ENCODE measurements around the gene FES. TPM values are rescaled to one million over a fixed set of nuclear protein-coding genes. Genes with fewer than 3 reads are reported as not detected.

FES gene
- total RNA-seq, 1 experiment from 2014 or later = 6.7 TPM

- no peak overlapping the region for H3K56ac ChIP-seq (ENCODE audit: insufficient read length, low read depth, low read length)
- H3K23me2 ChIP-seq (ENCODE audit: insufficient read length, low read depth, low read length, poor library complexity, severe bottlenecking) = no peaks in the 10 kb centered on the region
- no peak overlapping the region for H2BK12ac ChIP-seq (ENCODE audit: insufficient read length, low read depth, low read length)
- TF ChIP-seq CTCF (conservative IDR thresholded peaks at IDR 0.05) = no peak
- no peak overlapping the region for H3K9ac ChIP-seq (ENCODE audit: extremely low read depth, insufficient read length, low read length)
- Mint-ChIP-seq H3K27ac (peak overlapping the region in 1 of 3 experiments; percentile 94; a peak in 4 of 7 replicates), H3K27me3 (ENCODE audit: low read depth) (no peaks in the 10 kb centered on the region), H3K4me1 (peaks cover 3 to 8% of the 10 kb centered on the region in 2 experiments; a peak in 2 of 4 replicates), H3K36me3 (ENCODE audit: insufficient read depth in 1 of 3, low read depth in 3 of 3) (peaks cover 5 to 63% (median 18%) of the 10 kb centered on the region in 3 experiments; a peak in 6 of 7 replicates), H3K9me3 (no peaks in the 10 kb centered on the region), H3K4me3 (no peak overlapping the region)
- no peaks in the 10 kb centered on the region for H4K20me1 ChIP-seq (ENCODE audit: control insufficient read depth, insufficient read depth, insufficient read length)
- no peak overlapping the region for H2BK120ac ChIP-seq (ENCODE audit: low read depth, low read length, poor library complexity, severe bottlenecking)
- no peak overlapping the region for H2BK15ac ChIP-seq (ENCODE audit: low read depth, low read length)
- no peak for DNase-seq
- H3K9me3 ChIP-seq (ENCODE audit: control insufficient read depth, low read depth, low read length) = no peaks in the 10 kb centered on the region
- no peak overlapping the region for H3K23ac ChIP-seq (ENCODE audit: insufficient read length, low read depth, low read length)
- H3K4me1 ChIP-seq (ENCODE audit: insufficient read depth, low read length) = no peaks in the 10 kb centered on the region
- H2AK5ac ChIP-seq (ENCODE audit: insufficient read length, low read length) = no peak overlapping the region
- H4K5ac ChIP-seq (ENCODE audit: insufficient read length, low read depth, low read length) = no peak overlapping the region
- H3K4ac ChIP-seq (ENCODE audit: low read depth, low read length) = no peak overlapping the region
- H2BK5ac ChIP-seq (ENCODE audit: insufficient read length, low read length) = no peak overlapping the region
- H3K4me2 ChIP-seq (ENCODE audit: insufficient read depth, insufficient read length, low read length) = no peak overlapping the region
- no peak overlapping the region for H3K27ac ChIP-seq (ENCODE audit: insufficient read length, low read depth, low read length)
- H3T11ph ChIP-seq (ENCODE audit: low read length) = no peak overlapping the region
- no CpG with 5 or more reads among the region's 11 CpGs for WGBS (ENCODE audit: extremely low coverage, insufficient read length, low lambda C conversion rate)
- no peak overlapping the region for H4K91ac ChIP-seq (ENCODE audit: insufficient read length, low read depth, low read length)
- no peak overlapping the region for H2BK20ac ChIP-seq (ENCODE audit: low read depth, low read length, poor library complexity, severe bottlenecking)
- H3K14ac ChIP-seq (ENCODE audit: insufficient read depth, low read length) = no peak overlapping the region
- H2AFZ ChIP-seq (ENCODE audit: low read length) = no peak overlapping the region
- H3K27me3 ChIP-seq (ENCODE audit: insufficient read depth, low read length) = no peaks in the 10 kb centered on the region
- H3K79me1 ChIP-seq (ENCODE audit: insufficient read depth, low read depth, low read length, poor library complexity, severe bottlenecking) = no peaks in the 10 kb centered on the region
- no peak overlapping the region for H3K18ac ChIP-seq (ENCODE audit: insufficient read length, low read depth, low read length)
- no peaks in the 10 kb centered on the region for H3K79me2 ChIP-seq (ENCODE audit: insufficient read depth, low read length)
- no peak overlapping the region for H4K8ac ChIP-seq (replicated peaks; ENCODE audit: insufficient read length, low read depth, low read length)
Observed at GRCh38 chr15:90916461-90916860, 32.2 kb downstream of the FES start.

All from H9 (cell line).